Caco-2 (cell line): ENCODE results near the gene ST6GALNAC6. TPM values are rescaled to one million over a fixed set of nuclear protein-coding genes. Genes with fewer than 3 reads are reported as not detected.

ENCODE experiments used
- BruUV-seq: library from RNA; stranded (reverse); fragments of 400-500 nt; replicated peaks from 2 replicates; lab custom pipeline; 2021; lab: Mats Ljungman, UMichigan
- CTCF ChIA-PET: fragments of 300-600 bp; sonication (Branson Sonifier 250); formaldehyde crosslinking; loops from one replicate; lab custom pipeline; 2022; ENCODE audit warnings: antibody characterized with exemption; lab: Charles Lee
- POLR2A ChIA-PET: fragments of 300-600 bp; sonication (Branson Sonifier 250); formaldehyde crosslinking; loops from one replicate; lab custom pipeline; 2022; ENCODE audit warnings: antibody characterized with exemption; lab: Charles Lee
- DNase-seq, 2 experiments: peaks; one replicate each; pipeline versions ENCODE4 v3.0.0 to v3.0.0-alpha.2; 2020 to 2022
- H3K27me3 ChIP-seq: replicated peaks from 2 replicates; pipeline ENCODE4 v1.6.0; 2011; ENCODE audit warnings: low read length; ENCODE audit not compliant: control insufficient read depth, insufficient read depth
- H3K36me3 ChIP-seq: 2 replicates; pipeline ENCODE4 v1.5.1; 2011; ENCODE audit warnings: low read length; ENCODE audit not compliant: control insufficient read depth, insufficient read depth
- H3K4me1 ChIP-seq: fragments of 250-450 bp; sonication (Bioruptor Pico); 2 replicates; pipeline ENCODE4 v1.5.1; 2020; ENCODE audit warnings: mild to moderate bottlenecking
- H3K4me3 ChIP-seq: 2 replicates; pipeline ENCODE4 v1.5.1; 2011; ENCODE audit warnings: low read depth, mild to moderate bottlenecking, control low read depth, low read length
- H3K9me3 ChIP-seq: fragments of 250-450 bp; sonication (Bioruptor Pico); 2 replicates; pipeline ENCODE4 v1.5.1; 2020; ENCODE audit warnings: mild to moderate bottlenecking, moderate library complexity
- H3K27ac Mint-ChIP-seq: one replicate; pipeline ENCODE4 v1.8.0; 2022; ENCODE audit warnings: mixed read lengths; ENCODE audit not compliant: unreplicated experiment
- H3K27me3 Mint-ChIP-seq: one replicate; pipeline ENCODE4 v1.8.0; 2022; ENCODE audit warnings: mixed read lengths; ENCODE audit not compliant: insufficient read depth, unreplicated experiment
- H3K36me3 Mint-ChIP-seq: one replicate; pipeline ENCODE4 v1.8.0; 2022; ENCODE audit warnings: mild to moderate bottlenecking, mixed read lengths; ENCODE audit not compliant: insufficient read depth, unreplicated experiment
- H3K4me1 Mint-ChIP-seq: one replicate; pipeline ENCODE4 v1.8.0; 2022; ENCODE audit warnings: low read depth, mixed read lengths; ENCODE audit not compliant: unreplicated experiment
- H3K4me3 Mint-ChIP-seq: one replicate; pipeline ENCODE4 v1.8.0; 2022; ENCODE audit warnings: mild to moderate bottlenecking, moderate library complexity, mixed read lengths; ENCODE audit not compliant: unreplicated experiment
- H3K9me3 Mint-ChIP-seq: one replicate; pipeline ENCODE4 v1.8.0; 2022; ENCODE audit warnings: mixed read lengths; ENCODE audit not compliant: unreplicated experiment
- intact Hi-C: fragments of 100-400 bp; cut with micrococcal nuclease; formaldehyde crosslinking; loops from one replicate; pipeline ENCODE4 v1.10.0; 2022; ENCODE audit not compliant: unreplicated experiment
- total RNA-seq: library from RNA; stranded (reverse); gene quantifications from 2 replicates; pipeline ENCODE4 v1.2.3, GENCODE V29; 2022
- TF ChIP-seq, protein P1 (sequence below), 2 experiments: fragments of 200-600 bp in 1 of 2; IDR thresholded peaks; 1 replicate in 1 of 2; 2 replicates in 1 of 2; pipeline versions ENCODE4 v1.5.1 to v1.8.0; 2011 to 2022; ENCODE audit warnings: antibody characterized with exemption in 1 of 2, control low read depth in 1 of 2, inconsistent platforms in 1 of 2, low read depth in 1 of 2, low read length in 1 of 2, mild to moderate bottlenecking in 1 of 2, moderate library complexity in 1 of 2; ENCODE audit not compliant: insufficient read depth in 1 of 2, severe bottlenecking in 1 of 2, unreplicated experiment in 1 of 2

The ST6GALNAC6 gene
- total RNA-seq, 1 experiment from 2014 or later = 20.7 TPM

DNA sequence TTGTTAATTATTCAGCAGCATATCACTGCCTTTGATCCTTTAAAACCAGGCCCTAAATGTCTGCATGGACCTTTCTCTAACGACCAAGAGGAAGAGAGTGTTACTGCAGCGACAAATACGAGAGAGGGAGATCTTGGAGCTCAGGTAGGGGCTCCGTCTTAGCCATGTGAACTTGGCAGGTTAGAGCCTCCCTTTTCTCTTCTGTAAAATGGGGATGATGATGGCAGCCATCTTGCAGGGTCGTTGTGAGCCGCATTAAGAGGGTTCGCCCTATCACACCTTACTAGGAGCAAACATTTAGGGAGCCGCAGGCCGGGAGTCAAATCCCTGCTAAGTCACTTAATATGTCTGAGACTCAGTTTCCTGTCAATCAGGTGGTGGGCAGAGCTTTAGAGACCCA is 46.6 kb downstream of the ST6GALNAC6 start:
- H3K27me3 Mint-ChIP-seq = no peaks in the 10 kb centered on the region
- CTCF ChIA-PET = interaction anchor here (0.6 to 1.4 kb wide), 2 partner anchors 28 to 334 kb away, joined by 3 to 6 read pairs; no protein-coding TSS in a partner anchor
- no peak overlapping the region for H3K4me3 Mint-ChIP-seq
- no peaks in the 10 kb centered on the region for H3K27me3 ChIP-seq
- TF ChIP-seq, protein P1, sequence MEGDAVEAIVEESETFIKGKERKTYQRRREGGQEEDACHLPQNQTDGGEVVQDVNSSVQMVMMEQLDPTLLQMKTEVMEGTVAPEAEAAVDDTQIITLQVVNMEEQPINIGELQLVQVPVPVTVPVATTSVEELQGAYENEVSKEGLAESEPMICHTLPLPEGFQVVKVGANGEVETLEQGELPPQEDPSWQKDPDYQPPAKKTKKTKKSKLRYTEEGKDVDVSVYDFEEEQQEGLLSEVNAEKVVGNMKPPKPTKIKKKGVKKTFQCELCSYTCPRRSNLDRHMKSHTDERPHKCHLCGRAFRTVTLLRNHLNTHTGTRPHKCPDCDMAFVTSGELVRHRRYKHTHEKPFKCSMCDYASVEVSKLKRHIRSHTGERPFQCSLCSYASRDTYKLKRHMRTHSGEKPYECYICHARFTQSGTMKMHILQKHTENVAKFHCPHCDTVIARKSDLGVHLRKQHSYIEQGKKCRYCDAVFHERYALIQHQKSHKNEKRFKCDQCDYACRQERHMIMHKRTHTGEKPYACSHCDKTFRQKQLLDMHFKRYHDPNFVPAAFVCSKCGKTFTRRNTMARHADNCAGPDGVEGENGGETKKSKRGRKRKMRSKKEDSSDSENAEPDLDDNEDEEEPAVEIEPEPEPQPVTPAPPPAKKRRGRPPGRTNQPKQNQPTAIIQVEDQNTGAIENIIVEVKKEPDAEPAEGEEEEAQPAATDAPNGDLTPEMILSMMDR (IDR thresholded peaks at IDR 0.05; ENCODE audit: insufficient read depth in 1 of 2, low read depth in 1 of 2, low read length in 1 of 2, severe bottlenecking in 1 of 2, unreplicated experiment in 1 of 2) = no peak
- H3K9me3 ChIP-seq = peaks cover 17% of the 10 kb centered on the region
- no peak overlapping the region for H3K4me3 ChIP-seq
- DNase-seq = no peak
- peaks cover 11% of the 10 kb centered on the region for H3K9me3 Mint-ChIP-seq
- POLR2A ChIA-PET = interaction anchor here (0.6 kb wide), 1 partner anchor 61 kb away, joined by 3 read pairs; no protein-coding TSS in a partner anchor
- intact Hi-C loops = no loop called here
- no TSS peak for BruUV-seq
- no peak overlapping the region for H3K27ac Mint-ChIP-seq
- H3K36me3 Mint-ChIP-seq = no peaks in the 10 kb centered on the region
- H3K4me1 Mint-ChIP-seq = no peaks in the 10 kb centered on the region
- H3K4me1 ChIP-seq = no peaks in the 10 kb centered on the region; the same call in 1 of the 2 replicates
- H3K36me3 ChIP-seq = no peaks in the 10 kb centered on the region

DNA sequence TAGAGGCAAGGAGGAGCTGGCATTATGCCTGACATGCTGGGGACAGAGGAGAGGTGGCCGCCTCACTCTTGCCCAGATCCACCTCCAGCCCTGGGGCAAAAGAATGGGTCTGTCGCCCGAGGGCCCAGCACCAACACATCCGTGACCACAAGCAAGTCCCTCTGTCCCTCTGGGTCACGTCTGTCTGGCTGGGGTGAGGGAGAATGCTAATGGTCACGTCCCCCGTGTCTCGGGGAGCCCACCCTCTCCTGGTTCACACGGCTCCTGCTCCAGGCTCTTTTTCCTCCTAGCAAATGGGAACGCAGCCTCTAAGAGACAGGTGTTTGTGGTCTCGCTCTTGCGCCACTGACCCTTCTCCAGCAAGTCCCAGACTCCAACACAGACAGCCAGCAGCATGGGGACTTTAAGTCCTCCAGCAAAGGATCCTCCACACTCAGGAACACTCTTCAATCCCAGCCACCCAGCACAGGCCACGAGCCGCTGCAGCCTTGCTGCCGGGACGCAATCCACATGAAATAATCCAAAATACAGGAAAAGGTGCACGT is 49.0 kb downstream of the ST6GALNAC6 start:
- BruUV-seq = no TSS peak
- Mint-ChIP-seq H3K36me3 (no peaks in the 10 kb centered on the region), H3K27me3 (no peaks in the 10 kb centered on the region), H3K4me3 (no peak overlapping the region), H3K27ac (no peak overlapping the region), H3K4me1 (no peaks in the 10 kb centered on the region), H3K9me3 (peaks cover 11% of the 10 kb centered on the region)
- no peak for DNase-seq
- Histone ChIP-seq H3K9me3 (peaks cover 17% of the 10 kb centered on the region), H3K36me3 (no peaks in the 10 kb centered on the region), H3K4me3 (no peak overlapping the region), H3K4me1 (no peaks in the 10 kb centered on the region), H3K27me3 (no peaks in the 10 kb centered on the region)
- intact Hi-C loops = no loop called here
- CTCF ChIA-PET = no interaction called here
- POLR2A ChIA-PET = no interaction called here
- TF ChIP-seq, protein P1 (IDR thresholded peaks at IDR 0.05; ENCODE audit: insufficient read depth in 1 of 2, low read depth in 1 of 2, low read length in 1 of 2, severe bottlenecking in 1 of 2, unreplicated experiment in 1 of 2) = no peak

DNA sequence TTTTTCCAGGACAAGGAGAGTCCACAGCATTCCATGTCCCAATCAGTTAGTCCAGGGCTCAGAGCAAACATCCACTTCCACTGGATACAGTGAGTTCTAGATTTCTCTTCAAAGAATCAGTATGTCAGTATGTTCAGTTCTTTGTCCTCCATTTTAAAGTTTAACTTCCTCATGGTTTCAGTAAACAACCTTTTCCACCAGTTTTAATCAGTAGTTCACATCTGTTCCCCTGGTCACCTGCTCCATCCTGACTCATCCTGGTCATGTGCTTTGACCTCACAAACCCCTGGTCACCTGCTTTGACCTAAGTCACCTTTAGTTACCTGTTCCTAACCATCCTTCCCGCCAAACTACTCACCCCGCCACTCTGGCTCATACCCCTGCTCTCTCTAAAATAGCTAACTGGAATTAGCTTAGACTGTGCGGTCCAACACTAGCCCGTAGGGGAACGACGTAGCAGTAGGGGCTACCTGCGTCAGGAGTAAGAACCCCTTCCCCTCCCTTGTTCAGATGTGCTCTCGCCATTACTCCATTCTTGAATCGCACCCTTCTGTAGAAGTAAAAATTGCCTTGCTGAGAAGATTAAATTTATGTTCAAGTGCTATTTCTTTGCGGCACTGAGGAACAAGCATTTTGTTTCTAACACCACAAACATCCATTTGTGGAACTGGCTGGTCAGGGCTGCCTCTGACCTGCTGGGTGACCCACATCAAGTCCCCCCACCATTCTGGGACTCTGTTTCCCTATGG is 50.5 kb downstream of the ST6GALNAC6 start:
- H3K4me3 Mint-ChIP-seq = no peak overlapping the region
- Histone ChIP-seq H3K9me3 (peaks cover 17% of the 10 kb centered on the region), H3K4me3 (no peak overlapping the region), H3K36me3 (no peaks in the 10 kb centered on the region), H3K27me3 (no peaks in the 10 kb centered on the region), H3K4me1 (no peaks in the 10 kb centered on the region)
- H3K27ac Mint-ChIP-seq = no peak overlapping the region
- BruUV-seq = no TSS peak
- no peak for DNase-seq
- H3K27me3 Mint-ChIP-seq = no peaks in the 10 kb centered on the region
- TF ChIP-seq, protein P1 (IDR thresholded peaks at IDR 0.05; ENCODE audit: insufficient read depth in 1 of 2, low read depth in 1 of 2, low read length in 1 of 2, severe bottlenecking in 1 of 2, unreplicated experiment in 1 of 2) = no peak
- intact Hi-C loops = no loop called here
- no peaks in the 10 kb centered on the region for H3K4me1 Mint-ChIP-seq
- ChIA-PET CTCF (no interaction called here), POLR2A (no interaction called here)
- no peaks in the 10 kb centered on the region for H3K36me3 Mint-ChIP-seq
- H3K9me3 Mint-ChIP-seq = peaks cover 11% of the 10 kb centered on the region
